ENCODE measurements around the gene TEDC1.

TEDC1 gene

DNA sequence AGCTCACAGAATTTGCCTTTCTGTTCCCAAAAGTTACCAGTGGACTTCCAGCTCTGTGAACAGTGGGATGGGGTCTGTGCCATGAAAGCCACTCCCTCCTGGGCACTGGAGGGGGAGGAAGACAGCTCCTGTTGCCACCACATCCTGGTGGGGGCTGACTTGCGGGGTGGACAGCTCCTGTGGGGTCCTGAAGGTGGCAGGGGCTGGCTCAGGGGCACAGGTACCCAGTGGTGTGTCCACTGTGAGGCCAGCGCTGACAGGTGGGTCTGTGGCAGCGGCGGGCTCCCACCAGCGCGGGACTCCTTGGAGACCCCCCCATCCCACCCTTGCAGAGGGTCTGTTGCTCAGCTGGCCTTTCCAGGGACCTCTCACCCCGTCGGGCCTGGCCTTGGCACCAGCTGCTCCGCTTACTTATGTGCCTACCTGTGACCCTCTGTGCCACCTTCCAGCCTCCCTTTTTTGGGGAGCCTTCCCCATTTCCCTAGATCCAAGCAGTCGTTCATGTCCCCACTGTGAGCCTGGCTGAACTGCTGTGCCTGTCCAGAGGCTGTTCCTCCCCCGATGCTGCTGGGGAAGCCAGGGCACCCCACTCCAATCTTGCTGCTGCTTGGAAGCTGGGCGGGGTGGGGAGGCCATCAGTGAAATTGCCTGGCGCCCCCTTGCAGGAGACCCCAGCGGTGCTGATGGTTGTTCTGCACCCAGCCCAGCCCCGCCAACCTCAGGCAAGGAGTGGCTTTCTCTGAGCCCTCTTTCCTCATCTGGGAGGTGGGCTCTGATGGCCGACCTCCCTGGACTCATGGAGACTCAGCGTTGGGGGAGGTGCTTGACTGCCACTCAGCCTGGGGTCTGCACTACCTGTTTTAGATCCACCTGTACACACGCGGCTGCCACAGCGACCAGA, 2.2 kb downstream of the TEDC1 start:
- Mint-ChIP-seq H3K9me3 (no peaks in the 10 kb centered on the region), H3K27me3 (ENCODE audit: low read depth) (no peaks in the 10 kb centered on the region), H3K4me3 (peak overlapping the region; percentile 37), H3K36me3 (ENCODE audit: low read depth) (no peaks in the 10 kb centered on the region), H3K27ac (no peak overlapping the region), H3K4me1 (ENCODE audit: low read depth) (peaks cover 9% of the 10 kb centered on the region)

DNA sequence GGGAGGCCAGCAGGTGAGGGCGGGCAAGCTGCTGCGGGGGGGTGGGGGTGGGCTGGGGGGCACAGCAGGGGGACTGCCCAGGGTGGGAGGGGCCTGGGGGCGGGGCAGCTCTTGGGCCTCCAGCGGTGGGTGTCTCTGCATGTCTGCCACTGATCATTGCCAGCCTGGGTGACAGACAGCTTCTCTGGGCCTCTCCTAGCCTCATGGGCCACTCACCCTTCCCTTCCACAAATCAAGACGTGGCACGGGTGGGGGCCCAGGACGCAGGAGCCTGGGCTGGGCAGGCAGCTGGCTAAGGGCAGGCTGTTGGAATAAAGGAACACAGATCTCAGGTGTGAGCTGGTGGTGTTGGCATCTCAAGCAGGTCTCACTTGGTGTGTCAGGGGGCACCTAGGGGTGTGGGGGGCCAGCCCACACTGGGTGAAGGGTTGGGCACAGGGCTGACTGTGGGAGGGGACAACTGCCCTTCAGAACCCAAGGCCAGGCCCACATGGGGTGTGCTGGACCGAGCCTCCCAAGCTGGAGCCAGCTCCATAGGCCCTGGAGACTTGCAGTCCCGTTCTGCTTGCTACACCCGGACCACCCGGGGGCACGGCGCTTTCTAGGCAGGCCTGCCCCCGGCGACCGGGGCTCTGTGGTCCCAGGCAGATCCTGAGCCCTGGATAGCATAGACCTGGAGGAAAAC, 3.0 kb downstream of the TEDC1 start:
- no peak overlapping the region for H3K4me3 Mint-ChIP-seq
- no peaks in the 10 kb centered on the region for H3K9me3 Mint-ChIP-seq

DNA sequence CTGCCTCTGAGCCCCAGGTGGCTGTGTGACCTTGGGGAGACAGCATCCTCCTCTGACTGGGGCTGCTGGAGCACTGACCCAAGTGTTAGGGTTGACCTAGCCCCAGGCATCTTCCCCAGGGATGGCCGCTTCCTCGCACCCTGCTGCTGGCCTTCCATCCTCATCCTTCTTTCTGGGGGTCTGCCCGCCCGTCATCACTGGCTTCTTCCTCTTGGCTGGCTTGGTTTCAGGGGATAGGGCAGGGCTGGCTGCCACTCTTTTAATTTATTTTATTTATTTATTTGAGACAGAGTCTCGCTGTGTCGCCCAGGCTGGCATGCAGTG, 3.5 kb downstream of the TEDC1 start:
- Mint-ChIP-seq H3K27ac (no peak overlapping the region), H3K36me3 (ENCODE audit: low read depth) (no peaks in the 10 kb centered on the region), H3K4me3 (no peak overlapping the region), H3K27me3 (ENCODE audit: low read depth) (no peaks in the 10 kb centered on the region), H3K4me1 (ENCODE audit: low read depth) (peaks cover 6% of the 10 kb centered on the region), H3K9me3 (no peaks in the 10 kb centered on the region)

More for the DNA sequence above, 3.0 kb downstream of the TEDC1 start:
- Mint-ChIP-seq H3K4me1 (ENCODE audit: low read depth) (peaks cover 9% of the 10 kb centered on the region), H3K27ac (no peak overlapping the region), H3K36me3 (ENCODE audit: low read depth) (no peaks in the 10 kb centered on the region), H3K27me3 (ENCODE audit: low read depth) (no peaks in the 10 kb centered on the region)

DNA sequence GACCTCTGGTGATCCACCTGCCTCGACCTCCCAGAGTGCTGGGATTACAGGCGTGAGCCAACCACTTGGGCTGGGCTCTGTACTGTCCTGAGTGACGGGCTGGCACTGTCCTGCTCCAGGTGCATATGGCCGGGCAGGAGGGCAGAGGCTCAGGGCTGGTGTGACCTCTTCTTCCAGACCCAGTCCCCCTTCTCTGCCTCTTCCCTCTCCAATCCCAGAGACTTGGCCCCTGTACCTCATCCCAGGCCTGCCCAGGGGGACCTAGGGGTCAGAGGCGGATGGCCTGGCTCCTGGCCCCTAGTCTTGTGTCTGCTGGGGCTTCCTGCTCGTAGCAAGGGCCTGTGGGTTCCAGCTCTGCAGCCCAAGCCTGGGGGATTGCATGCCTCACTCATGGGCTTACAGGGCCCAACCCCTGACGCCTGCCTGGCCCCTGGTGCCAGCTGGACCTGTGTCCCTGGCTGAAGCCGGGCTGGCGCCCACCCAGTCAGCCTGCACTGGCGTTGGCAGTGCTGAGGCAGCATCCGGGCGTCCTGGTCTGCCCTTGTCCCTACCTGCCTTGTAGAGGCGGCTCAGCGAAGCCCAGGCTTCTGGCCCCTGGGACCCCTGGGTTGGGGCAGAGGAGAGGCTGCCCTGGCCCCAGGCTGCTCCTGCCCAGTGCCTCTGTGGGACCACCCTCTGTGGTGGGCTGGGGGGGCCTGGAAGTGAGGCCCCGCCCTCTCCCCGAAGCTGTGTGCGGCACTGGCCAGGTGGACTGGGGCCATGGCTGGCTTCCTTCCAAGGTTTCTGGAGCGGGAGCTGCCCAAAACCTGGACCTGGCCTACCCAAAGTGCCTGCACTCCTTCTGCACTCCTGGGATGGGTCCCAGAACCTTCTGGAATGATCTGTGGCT, 4.3 kb downstream of the TEDC1 start:
- Mint-ChIP-seq H3K27me3 (ENCODE audit: low read depth) (no peaks in the 10 kb centered on the region), H3K9me3 (no peaks in the 10 kb centered on the region), H3K27ac (no peak overlapping the region), H3K4me3 (no peak overlapping the region), H3K4me1 (ENCODE audit: low read depth) (peaks cover 3% of the 10 kb centered on the region), H3K36me3 (ENCODE audit: low read depth) (no peaks in the 10 kb centered on the region)

DNA sequence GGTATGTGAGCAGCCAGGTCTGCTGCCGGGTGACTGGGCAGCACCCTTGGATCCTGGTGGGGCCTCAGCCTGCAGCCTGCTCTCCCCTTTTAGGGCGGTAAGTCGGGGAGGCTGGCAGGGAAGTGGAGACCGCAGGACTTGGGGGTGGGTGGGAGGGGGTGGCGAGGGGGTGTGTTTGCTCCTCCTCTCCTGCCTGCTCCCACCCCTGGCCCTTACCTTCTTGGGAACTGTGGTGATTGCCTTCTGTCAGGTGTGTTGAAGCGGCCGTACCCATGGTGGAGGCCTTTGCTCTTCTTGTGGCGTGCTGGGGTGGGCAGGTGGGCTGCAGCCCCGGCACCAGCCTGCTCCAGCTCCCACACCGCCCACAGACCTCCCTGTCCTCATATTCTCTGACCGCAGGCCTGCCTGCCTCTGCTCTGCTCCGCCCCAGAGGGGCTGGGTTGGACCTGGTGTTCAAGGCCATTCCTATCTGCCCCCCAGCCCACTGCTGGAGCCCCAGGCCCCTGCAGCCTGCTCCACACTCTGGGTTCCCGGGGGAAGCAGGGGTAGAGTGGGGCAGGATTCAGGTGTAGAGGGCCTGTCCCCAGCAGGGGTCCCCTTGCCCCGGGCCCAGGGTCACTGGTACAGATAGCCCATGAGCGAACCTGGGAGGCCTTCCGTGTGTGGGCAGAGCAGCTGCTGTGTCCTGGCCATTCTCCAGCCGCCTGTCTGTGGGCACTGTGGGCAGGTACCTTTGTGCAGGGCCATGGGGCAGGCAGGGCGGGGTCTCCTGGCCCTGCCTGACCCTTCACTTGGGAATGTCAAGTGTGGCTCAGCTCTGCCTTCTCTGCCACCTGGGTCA, 5.2 kb downstream of the TEDC1 start:
- Mint-ChIP-seq H3K9me3 (no peaks in the 10 kb centered on the region), H3K27ac (no peak overlapping the region), H3K4me3 (no peak overlapping the region), H3K27me3 (ENCODE audit: low read depth) (no peaks in the 10 kb centered on the region), H3K4me1 (ENCODE audit: low read depth) (peaks cover 3% of the 10 kb centered on the region), H3K36me3 (ENCODE audit: low read depth) (no peaks in the 10 kb centered on the region)

DNA sequence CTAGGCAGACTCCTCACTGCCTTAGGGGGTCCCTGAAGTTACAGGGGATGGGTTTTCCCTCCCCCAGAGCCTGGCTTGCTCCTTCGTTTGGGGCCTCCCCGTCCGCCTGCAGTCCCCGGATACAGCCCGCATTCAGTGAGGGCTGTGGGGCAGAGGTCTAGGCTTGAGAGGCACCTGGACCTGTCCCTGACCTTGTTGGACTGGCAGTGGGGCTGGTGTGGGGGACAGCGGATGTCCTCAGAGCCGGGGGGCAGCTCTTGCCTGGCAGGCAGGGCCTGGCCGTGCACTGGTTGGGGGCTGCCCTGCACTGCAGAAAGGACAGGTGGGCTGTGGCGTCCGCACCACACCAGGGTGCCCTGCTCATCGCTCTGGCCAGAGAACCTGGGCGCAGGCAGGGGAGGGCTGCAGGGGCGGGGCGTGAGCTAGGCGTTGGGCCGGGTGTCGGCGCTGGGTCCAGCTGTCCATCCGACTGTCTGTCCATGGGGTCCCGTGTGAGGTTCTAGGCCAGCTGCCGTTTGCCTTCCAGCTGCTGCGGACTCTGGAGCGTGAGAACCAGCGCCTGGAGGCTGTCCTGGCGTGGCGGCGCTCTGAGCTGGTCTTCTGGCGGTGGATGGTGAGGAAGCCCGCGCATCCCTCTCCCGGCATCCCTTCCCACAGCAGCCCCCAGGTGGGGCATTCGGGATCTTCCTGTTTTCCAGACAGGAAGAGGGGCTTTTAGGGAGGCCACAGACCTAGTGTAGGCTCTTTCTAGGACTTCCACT, 6.0 kb downstream of the TEDC1 start:
- H3K4me3 Mint-ChIP-seq: no peak overlapping the region
- no peaks in the 10 kb centered on the region for H3K36me3 Mint-ChIP-seq (ENCODE audit: low read depth)
- H3K4me1 Mint-ChIP-seq (ENCODE audit: low read depth): no peaks in the 10 kb centered on the region
- H3K27ac Mint-ChIP-seq: no peak overlapping the region
- no peaks in the 10 kb centered on the region for H3K9me3 Mint-ChIP-seq
- H3K27me3 Mint-ChIP-seq (ENCODE audit: low read depth): no peaks in the 10 kb centered on the region

GRCh38 chr14:105497671-105498429, 6.8 kb downstream of the TEDC1 start:
- no peak overlapping the region for H3K27ac Mint-ChIP-seq
- H3K4me3 Mint-ChIP-seq: no peak overlapping the region

DNA sequence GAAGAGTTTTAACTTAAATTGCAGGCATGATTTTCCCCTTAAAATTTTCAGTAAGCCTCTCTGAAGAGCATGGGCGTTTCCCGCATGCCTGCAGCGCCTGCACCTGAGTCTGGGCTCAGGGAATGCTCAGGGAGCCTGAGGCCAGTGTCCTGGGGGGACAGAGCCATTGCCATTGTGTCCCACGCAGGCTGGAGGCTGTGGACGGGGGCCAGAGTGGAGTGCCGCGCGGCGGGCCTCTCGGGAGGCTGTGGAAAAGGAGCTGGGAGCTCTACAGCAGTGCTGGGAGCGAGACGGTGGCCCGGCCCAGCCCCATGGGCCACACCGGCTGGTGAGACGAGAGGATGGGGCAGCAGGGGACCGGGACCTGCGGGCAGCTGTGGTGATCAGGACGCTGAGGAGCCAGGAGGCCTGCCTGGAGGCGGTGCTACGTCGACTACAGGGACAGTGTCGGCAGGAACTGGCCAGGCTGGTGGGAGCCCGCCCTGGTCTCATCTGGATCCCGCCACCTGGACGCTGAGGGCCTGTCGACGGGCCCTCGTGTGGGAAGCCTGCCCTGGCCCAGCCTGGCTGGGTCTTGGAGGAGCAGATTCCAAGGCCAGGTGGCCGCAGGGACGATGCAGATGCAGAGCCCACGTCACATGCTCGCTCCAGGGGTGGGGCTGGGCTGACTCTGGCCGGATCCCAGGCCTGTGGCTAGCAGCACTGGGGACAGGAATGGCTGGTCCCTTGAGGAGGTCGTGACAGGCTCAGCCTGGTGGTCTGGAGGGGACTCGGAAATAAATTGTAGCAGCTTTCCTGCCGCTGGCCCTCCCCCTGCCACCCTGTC, 7.6 kb downstream of the TEDC1 start:
- no peak overlapping the region for H3K27ac Mint-ChIP-seq
- no peaks in the 10 kb centered on the region for H3K9me3 Mint-ChIP-seq
- no peaks in the 10 kb centered on the region for H3K4me1 Mint-ChIP-seq (ENCODE audit: low read depth)
- no peak overlapping the region for H3K4me3 Mint-ChIP-seq
- H3K27me3 Mint-ChIP-seq (ENCODE audit: low read depth): no peaks in the 10 kb centered on the region
- no peaks in the 10 kb centered on the region for H3K36me3 Mint-ChIP-seq (ENCODE audit: low read depth)

More at GRCh38 chr14:105497671-105498429, 6.8 kb downstream of the TEDC1 start:
- Mint-ChIP-seq H3K36me3 (ENCODE audit: low read depth) (no peaks in the 10 kb centered on the region), H3K27me3 (ENCODE audit: low read depth) (no peaks in the 10 kb centered on the region), H3K9me3 (no peaks in the 10 kb centered on the region), H3K4me1 (ENCODE audit: low read depth) (no peaks in the 10 kb centered on the region)

- no peaks in the 10 kb centered on the region for H3K27me3 Mint-ChIP-seq (ENCODE audit: low read depth)
- H3K4me3 Mint-ChIP-seq: no peak overlapping the region
- H3K27ac Mint-ChIP-seq: no peak overlapping the region
- no peaks in the 10 kb centered on the region for H3K4me1 Mint-ChIP-seq (ENCODE audit: low read depth)
- H3K9me3 Mint-ChIP-seq: no peaks in the 10 kb centered on the region
- no peaks in the 10 kb centered on the region for H3K36me3 Mint-ChIP-seq (ENCODE audit: low read depth)
These were observed 8.4 kb downstream of the TEDC1 start for GRCh38 chr14:105499256-105500035.

DNA sequence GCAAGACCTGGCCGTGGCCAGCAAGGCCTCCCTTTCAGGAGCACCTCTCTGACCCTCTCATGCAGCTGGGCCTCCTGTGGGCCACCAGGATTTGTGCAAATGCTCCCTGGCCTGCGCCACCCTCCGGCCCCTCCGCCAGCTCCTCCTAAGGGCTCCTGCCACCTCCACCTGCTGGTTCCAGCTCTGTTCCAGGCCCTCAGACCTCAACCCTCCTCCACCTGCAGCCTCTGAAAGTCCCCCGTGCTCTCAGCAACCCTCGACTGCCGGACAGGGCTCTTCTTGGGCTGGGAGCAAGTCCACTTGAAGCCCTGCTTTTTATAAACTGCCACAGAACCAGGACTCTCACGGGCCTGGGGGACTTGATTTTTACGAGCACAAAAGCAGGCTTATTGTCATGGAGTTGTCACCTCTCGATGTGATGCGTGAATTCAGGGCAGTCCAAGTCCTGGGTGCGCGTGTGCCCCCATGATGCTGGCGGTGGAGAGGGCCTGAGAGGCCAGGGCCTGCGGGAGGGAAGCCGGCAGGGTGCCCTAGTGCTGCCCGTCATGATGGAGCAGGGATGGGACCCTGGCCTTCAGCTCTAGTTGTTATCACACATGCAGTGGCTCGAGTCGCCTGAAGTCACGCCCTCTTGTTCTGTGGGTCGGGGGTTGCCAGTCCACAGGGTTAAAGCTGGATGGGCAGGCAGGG, 9.1 kb downstream of the TEDC1 start:
- H3K27ac Mint-ChIP-seq: no peak overlapping the region
- no peaks in the 10 kb centered on the region for H3K36me3 Mint-ChIP-seq (ENCODE audit: low read depth)
- H3K4me3 Mint-ChIP-seq: no peak overlapping the region
- H3K4me1 Mint-ChIP-seq (ENCODE audit: low read depth): no peaks in the 10 kb centered on the region
- H3K27me3 Mint-ChIP-seq (ENCODE audit: low read depth): no peaks in the 10 kb centered on the region
- no peaks in the 10 kb centered on the region for H3K9me3 Mint-ChIP-seq

DNA sequence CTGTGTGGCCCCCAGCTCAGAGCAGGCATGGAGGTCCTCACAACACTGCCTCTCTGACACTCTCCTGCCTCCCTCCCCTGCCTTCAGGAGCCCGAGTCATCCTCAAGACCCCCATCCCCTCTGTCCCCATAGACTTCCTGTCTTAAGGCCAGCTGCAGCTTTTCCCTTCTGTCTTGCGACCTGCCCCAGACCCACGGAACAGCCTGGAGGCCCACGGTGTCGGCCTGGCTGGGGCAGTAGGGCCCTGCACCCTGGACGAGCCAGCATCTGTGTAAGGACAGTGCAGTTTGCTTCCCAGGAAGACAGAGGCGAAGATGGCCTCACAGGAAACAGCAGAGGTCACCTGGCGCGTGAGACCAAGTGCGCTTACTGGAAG, 9.7 kb downstream of the TEDC1 start:
- Mint-ChIP-seq H3K27ac (no peak overlapping the region), H3K36me3 (ENCODE audit: low read depth) (no peaks in the 10 kb centered on the region), H3K4me3 (no peak overlapping the region), H3K27me3 (ENCODE audit: low read depth) (no peaks in the 10 kb centered on the region), H3K9me3 (no peaks in the 10 kb centered on the region), H3K4me1 (ENCODE audit: low read depth) (no peaks in the 10 kb centered on the region)

All from T-helper 1 cell treated with Interleukin-12 subunit alpha and Interleukin-12 subunit beta and Interleukin-4 antibody, amounts not matched to agents 30 μg/mL and 1 μg/mL, for 36 hours (primary cell).